Renal cortex interstitium (tissue), 11 donors: ENCODE data around the gene MAPK1. TPM values are rescaled to one million over a fixed set of nuclear protein-coding genes. Genes with fewer than 3 reads are reported as not detected.
"Not testable (repeated sequence)": the region's sequence is repeated elsewhere in the genome, so short reads cannot be mapped to it uniquely, and the experiment has no call there.

ENCODE experiments used
- DNase-seq, 11 donors: peaks; one replicate each; pipeline ENCODE4 v3.0.0-alpha.2; 2013; ENCODE audit warnings: low read depth in 9 of 11, low spot score in 4 of 11; ENCODE audit errors: extremely low read depth in 1 of 11
- polyA plus RNA-seq, 3 donors: library from polyadenylated mRNA; unstranded; fragments of 120-200 nt; gene quantifications; one replicate each; pipeline ENCODE4 v1.2.1, GENCODE V29; 2013; ENCODE audit not compliant: insufficient read length in 3 of 3

The MAPK1 gene
- polyA plus RNA-seq, 3 donors, result 121 to 140 (median 128) TPM

DNA sequence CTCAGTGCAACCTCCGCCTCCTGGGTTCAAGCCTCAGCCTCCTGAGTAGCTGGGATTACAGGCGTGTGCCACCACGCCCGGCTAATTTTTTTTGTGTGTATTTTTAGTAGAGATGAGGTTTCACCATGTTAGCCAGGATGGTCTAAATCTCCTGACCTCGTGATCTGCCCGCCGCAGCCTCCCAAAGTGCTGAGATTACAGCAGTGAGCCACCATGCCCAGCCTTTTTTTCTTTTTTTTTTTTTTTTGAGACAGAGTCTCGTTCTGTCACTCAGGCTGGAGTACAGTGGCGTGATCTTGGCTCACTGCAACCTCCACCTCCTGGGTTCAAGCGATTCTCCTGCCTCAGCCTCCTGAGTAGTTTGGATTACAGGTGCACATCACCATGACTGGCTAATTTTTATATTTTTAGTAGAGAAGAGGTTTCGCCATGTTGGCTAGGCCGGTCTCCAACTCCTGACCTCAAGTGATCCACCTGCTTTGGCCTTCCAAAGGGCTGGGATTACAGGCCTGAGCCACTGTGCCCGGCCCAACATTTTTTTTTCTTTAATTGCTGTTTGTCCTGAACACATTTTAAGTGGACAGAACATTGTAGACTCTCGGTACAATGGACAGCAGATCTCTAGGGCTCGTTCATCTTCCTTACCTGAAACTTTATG lies 146.1 kb downstream of the MAPK1 start:
- DNase-seq, result not testable (repeated sequence)

DNA sequence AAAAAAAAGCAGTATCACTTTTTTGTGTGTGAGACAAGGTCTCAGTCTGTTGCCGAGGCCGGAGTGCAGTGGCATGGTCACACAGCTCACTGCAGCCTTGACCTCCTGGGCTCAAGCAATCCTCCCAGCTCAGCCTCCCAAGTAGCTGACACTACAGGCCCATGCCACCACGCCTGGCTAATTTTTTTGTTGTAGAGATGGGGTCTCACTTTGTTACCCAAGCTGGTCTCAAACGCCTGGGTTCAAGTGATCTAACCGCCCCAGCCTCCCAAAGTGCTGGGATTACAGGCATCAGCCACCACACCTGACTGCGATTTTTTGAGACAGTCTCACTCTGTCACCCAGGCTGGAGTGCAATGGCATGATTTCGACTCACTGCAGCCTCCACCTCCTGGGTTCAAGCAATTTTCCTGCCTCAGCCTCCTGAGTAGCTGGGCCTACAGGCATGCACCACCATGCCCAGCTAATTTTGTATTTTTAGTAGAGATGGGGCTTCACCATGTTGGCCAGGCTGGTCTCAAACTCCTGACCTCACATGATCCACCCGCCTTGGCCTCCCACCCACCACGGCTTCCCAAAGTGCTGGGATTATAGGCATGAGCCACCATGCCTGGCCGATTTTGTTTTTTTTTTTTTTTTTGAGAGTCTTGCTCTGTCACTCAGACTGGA lies 147.1 kb downstream of the MAPK1 start:
- DNase-seq, result not testable (repeated sequence)

DNA sequence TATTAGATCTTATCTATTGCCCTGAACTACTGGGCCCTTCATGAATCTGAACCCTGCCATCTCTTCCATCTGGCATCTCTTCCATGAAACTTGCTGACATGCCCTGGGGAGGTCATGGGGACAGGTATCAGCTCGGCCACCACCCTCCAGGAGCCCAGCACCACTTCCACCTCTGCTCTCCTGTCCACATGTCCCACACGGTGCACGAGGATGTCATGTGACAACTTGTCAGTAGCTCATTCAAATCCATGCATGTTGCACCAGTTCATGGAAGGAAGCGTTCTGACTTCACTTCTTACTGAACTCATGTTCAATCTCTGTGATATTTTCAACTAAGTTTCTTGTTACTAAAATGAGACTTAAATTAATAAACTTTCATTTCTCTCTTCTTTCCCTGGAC lies 148.4 kb downstream of the MAPK1 start:
- no peak for DNase-seq

DNA sequence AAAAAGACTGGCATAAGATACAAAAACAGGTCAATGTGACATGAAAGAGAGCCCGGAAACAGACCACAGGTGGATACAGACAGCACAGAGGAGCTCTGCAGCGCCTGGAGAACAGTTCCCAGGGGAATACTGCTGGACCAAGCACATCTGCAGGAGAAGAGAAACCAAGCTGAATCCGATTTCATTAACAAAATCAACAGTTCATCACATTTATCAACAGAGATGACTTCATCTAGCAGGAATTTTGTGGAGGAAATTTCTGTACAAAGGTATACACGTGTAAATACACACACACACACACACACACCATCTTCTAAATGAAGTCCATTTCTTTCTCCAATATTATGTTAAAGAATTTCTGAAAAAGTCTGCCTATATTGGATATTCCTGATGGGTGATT lies 148.9 kb downstream of the MAPK1 start:
- no peak for DNase-seq

DNA sequence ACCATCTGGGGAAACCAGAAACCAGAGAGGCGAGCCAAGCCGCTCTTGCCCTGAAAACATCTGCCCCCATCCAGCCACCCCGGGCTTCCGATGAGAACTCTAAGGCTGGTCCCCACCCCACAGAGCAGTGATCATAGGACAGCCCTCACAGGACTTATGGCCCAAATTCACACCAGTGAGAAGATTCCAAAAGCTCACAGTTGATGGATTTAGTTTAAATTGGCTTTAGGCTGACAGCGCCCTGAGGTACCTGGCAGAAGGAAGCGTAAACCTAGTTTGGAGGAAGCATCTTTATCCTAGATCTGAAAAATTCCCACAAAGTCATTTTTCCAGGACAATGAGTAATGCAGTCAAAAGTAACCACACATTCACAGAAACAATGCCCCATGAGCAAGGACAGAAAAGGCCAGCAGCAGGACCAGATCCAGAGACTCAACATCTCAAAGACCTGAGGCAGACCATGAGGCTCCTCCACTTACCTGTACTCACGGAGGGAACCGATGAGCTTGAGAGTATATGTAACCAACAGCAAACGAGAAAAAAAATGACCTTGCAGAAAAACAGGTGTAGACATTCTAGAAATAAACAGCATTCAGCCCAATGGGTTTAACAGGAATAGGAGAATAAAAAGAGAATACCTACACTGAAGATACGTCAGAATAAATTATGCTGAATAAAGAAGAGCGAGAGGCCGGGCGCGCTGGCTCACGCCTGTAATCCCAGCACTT lies 150.9 kb downstream of the MAPK1 start:
- not testable (repeated sequence) for DNase-seq

DNA sequence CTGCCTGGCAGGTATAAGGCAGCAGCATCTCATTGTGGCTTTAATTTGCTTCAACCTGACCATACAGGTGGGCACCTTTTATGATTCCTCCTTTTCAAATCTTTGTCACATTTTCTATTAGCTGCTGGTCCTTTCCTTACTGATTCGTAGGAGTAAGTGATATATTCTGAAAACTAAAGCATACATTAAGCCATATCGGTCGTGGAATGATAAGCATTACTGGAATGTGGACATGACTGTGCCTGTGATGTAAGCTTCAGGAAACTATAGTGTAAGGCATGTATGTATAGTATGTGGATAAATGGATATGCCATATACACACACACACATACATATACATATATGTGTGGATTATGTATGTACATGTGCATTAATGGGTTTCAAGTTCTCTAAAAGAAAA lies 152.7 kb downstream of the MAPK1 start:
- no peak for DNase-seq

DNA sequence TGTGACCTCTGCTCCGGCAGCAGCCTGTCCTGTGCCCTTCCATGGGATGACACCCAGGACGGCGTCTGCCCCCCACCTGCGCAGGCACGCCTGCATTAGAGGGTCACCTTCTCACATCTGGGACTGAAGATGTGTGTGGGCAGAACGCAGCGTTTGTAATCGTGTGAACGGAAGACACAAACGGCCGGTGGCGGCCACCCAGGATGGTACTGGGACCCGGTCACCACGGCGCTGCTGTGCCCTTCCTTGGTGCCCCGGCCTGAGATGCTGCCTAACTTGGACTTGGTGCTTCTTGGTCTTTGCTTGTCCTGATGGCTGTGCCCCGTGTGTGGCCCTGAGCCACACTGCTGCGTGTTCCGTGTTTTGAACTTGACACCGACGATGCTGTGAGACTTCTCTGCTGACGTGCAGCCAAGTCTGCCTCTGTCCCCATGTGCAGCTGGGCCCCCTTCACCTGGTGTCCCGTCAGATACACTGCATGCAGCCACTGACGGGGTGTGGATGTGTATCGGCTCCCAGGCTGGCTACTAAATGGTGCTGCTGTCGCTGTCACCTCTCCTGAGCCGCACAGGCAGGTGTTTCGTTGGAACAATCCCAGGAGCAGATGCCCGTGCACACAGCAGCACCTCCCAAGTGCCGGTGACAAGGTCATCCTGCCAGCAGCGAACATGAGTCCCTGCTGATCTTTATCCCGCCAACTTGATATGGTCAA lies 153.2 kb downstream of the MAPK1 start:
- DNase-seq, result no peak

DNA sequence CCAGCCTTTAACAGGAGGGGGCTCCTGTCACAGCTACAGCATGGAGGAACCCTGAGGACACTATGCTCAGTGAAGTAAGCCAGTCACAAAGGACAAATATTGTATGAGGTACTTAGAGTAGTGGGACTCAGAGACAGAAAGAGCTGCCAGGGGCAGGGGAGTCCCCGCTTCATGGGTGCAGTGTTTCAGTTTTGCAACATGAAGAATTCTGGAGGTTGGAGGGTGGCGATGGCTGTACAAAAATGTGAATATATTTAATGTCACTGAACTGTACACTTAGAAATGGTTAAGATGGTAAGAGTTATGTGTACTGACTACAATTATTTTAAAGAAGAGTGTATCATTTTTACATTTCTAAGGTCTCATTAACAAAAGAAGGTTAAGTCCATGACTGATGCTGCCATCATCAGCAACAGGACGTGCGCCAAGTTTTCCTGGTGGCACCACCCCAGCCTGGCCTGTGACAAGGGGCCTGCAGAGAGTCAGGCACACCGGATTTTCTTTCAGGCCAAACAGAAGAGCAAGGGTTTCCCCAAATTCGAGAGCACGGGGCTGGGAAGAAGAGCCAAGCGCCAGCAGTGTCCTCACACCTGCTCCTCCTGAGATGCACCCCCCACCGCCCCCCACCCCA lies 153.9 kb downstream of the MAPK1 start:
- DNase-seq, result no peak

DNA sequence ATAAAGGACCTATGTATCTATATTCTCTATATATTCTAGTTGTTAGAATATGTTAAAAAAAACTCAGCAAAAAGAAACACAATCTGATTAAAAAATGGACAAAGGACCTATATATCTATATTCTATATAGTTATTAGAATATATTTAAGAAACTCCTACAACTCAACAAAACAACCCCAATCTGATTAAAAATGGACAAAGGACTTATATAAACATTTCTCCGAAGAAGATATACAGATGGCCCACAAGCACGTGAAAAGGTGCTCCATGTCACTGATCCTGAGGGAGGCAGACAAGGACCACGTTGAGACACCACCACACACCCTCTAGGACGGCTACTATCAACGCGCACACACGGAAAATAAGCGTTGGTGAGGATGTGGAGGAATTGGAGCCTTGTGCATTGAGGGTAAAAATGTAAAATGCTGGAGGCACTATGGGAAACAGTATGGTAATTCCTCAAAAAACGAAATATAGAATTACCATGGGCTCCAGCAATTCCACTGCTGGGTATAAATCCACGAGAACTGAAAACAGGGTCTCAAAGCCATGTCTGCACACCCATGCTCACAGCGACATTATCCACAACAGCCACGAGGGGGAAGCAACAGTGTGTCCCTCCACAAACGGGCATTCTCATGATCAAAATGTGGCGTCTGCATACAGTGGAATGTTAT lies 154.6 kb downstream of the MAPK1 start:
- DNase-seq, result peak in 8 of 11 donors; percentile 51 to 82 (median 62)

DNA sequence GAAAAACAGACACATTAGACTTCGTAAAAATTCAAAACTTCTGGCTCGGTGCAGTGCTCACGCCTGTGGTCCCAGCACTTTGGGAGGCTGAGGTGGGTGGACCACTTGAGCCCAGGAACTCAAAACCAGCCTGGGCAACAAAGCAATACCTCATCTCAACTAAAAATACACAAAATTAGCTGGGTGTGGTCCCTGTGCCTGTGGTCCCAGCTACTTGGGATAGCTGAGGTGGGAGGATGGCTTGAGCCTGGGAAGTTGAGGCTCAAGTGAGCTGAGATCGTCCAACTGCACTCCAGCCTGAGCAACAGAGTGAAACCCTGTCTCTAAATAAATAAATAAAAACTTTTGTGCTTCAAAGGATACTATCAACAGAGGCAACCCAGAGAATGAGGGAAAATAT lies 155.6 kb downstream of the MAPK1 start:
- no peak for DNase-seq

DNA sequence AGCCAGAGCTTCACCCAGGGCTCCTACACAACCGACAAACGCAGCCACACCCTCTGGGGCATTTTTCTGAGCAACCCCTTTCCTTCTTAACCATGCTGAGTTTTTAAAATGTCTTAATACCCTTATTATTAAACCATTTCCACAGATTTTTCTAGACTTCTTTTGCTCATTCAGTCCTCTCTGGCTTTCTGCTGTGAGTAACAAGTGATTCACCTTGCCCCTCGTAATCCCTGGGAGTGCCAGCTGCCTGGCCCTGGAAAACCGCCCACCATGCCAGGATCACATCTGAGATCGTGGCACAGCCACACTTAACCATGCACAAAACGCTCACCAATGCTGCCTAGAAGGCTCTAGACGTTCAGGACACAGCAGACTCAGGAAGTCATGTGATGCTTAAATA lies 157.3 kb downstream of the MAPK1 start:
- DNase-seq, result no peak

DNA sequence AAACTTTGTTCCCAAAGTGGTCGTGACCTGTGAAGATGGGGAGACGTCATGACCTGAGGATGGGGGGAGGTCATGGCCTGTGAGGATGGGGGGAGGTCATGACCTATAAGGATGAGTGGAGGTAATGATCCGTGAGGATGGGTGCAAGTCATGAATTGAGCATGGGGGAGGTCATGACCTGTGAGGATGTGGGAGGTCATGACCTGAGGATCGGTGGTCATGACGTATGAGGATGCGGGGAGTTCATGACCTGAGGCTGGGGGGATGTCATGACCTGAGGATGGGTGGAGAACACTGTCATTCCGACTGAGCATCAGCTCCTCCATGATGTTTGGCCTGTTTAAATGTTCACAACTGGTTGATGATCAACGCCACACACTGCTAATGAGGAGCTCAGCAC lies 157.8 kb downstream of the MAPK1 start:
- no peak for DNase-seq

DNA sequence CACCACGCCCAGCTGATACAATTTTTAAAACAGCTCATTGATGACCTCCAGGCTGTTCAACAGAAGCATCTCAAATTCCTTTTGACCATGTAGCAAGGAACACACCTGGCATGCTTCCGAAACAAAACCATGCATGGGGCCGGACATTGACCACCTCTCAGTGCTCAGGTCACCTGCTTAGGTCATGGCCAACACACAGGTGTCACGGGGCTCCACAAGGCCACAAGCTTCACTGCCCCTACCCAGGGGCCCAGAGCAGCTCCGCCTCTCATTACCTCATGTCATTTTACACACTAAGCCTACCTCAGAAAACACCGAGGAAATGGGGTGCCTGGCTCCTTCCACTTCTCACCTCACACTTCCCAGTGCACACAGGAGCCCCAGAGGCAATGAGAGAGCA lies 158.5 kb downstream of the MAPK1 start:
- DNase-seq, result no peak

DNA sequence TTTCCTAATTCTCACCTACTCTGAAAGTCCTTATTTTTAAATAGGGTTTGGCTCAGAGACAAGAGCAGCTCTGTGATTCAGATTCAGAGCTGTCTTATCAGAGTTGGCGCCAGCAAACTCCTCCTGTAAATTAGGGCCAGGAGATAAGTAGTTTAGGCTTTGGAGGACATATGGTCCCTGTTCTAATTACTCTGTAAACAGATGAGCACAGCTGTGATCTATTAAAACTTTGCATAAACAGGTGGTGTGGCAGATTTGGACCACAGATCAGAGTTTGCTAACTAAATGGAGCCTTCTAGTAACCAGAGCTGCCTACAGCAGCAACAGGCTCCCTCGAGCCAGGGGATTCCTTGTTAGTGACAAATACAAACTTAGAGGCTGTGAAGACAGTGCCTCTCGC lies 159.8 kb downstream of the MAPK1 start:
- DNase-seq, result no peak

Other genes starting within 250 kb of the MAPK1 start
- gene YDJC, start 237.6 kb downstream of the MAPK1 start, polyA plus RNA-seq, result 10 to 100 TPM; 10.1 to 16.4 (median 15.9) TPM
- gene CCDC116, start 234.9 kb downstream of the MAPK1 start, polyA plus RNA-seq, result 1 to 10 TPM in 1 of 3 donors, under 1 TPM in 2; 0.25 to 1.1 (median 0.69) TPM
- gene SDF2L1, start 225.3 kb downstream of the MAPK1 start, polyA plus RNA-seq, result 10 to 100 TPM; 12.8 to 25.3 (median 23.5) TPM
- 10 to 100 TPM; 34.9 to 48.8 (median 41.5) TPM for gene PPIL2, start 201.6 kb downstream of the MAPK1 start, polyA plus RNA-seq
- gene YPEL1, start 131.9 kb downstream of the MAPK1 start, polyA plus RNA-seq, result 10 to 100 TPM; 15.1 to 16.5 (median 16.3) TPM
- 10 to 100 TPM; 31.7 to 48.4 (median 42.5) TPM for gene PPM1F, start 85.2 kb upstream of the MAPK1 start, polyA plus RNA-seq
- gene TOP3B, start 115.1 kb upstream of the MAPK1 start, polyA plus RNA-seq, result 10 to 100 TPM; 25.2 to 62.7 (median 27.7) TPM